Muscle of leg (tissue), 11 donors: ENCODE results near the gene SEMA4C. TPM values are rescaled to one million over a fixed set of nuclear protein-coding genes. Genes with fewer than 3 reads are reported as not detected.
"Not testable (repeated sequence)": the region's sequence is repeated elsewhere in the genome, so short reads cannot be mapped to it uniquely, and the experiment has no call there.

Experiments used
- DNase-seq: peaks from one replicate; pipeline ENCODE4 v3.0.0; 2013
- H3K27ac ChIP-seq: one replicate; pipeline ENCODE4 v1.5.1; 2013; ENCODE audit warnings: mild to moderate bottlenecking, low read length, control low read depth
- H3K27me3 ChIP-seq: one replicate; pipeline ENCODE4 v1.6.1; 2013; ENCODE audit warnings: low read length; ENCODE audit not compliant: control insufficient read depth, insufficient read depth
- H3K36me3 ChIP-seq: one replicate; pipeline ENCODE4 v1.6.1; 2013; ENCODE audit warnings: low read length; ENCODE audit not compliant: control insufficient read depth, insufficient read depth
- H3K4me1 ChIP-seq: one replicate; pipeline ENCODE4 v1.6.1; 2013; ENCODE audit warnings: low read length; ENCODE audit not compliant: control insufficient read depth, insufficient read depth
- H3K4me3 ChIP-seq: one replicate; pipeline ENCODE4 v1.5.1; 2013; ENCODE audit warnings: low read length, control low read depth
- H3K9me3 ChIP-seq: replicated peaks from 2 replicates; pipeline ENCODE4 v1.6.1; 2013; ENCODE audit warnings: low read depth, low read length; ENCODE audit not compliant: control insufficient read depth
- WGBS: methylation state at CpG from one replicate; pipeline ENCODE4 v1.1.5; 2013; ENCODE audit warnings: missing lambda C conversion rate; ENCODE audit not compliant: insufficient coverage; 5-methylcytosine and 5-hydroxymethylcytosine counted together
- polyA plus RNA-seq, 8 donors: library from polyadenylated mRNA; unstranded; fragments of 120-200 nt; gene quantifications; one replicate each; pipeline versions ENCODE4 v1.2.1 to v1.2.3, GENCODE V29; 2013; ENCODE audit warnings: inconsistent platforms in 1 of 8, low replicate concordance in 1 of 8; ENCODE audit not compliant: insufficient read length in 8 of 8, insufficient read depth in 1 of 8
- total RNA-seq: library from RNA; stranded (reverse); fragments of 120-200 nt; gene quantifications from one replicate; pipeline ENCODE4 v1.2.4, GENCODE V29; 2013

SEMA4C gene
- total and polyA plus RNA-seq, 9 donors, result 26.3 to 39.1 (median 33.2) TPM

GRCh38 chr2:96865654-96866053, 4.2 kb downstream of the SEMA4C start:
- Histone ChIP-seq H3K4me1 (peaks cover 28% of the 10 kb centered on the region), H3K9me3 (no peaks in the 10 kb centered on the region), H3K27ac (no peak overlapping the region), H3K27me3 (peaks cover 3% of the 10 kb centered on the region), H3K36me3 (peaks cover 68% of the 10 kb centered on the region), H3K4me3 (no peak overlapping the region)
- DNase-seq, result no peak
- 93% methylated on average over 8 of the region's 16 CpGs for WGBS

DNA sequence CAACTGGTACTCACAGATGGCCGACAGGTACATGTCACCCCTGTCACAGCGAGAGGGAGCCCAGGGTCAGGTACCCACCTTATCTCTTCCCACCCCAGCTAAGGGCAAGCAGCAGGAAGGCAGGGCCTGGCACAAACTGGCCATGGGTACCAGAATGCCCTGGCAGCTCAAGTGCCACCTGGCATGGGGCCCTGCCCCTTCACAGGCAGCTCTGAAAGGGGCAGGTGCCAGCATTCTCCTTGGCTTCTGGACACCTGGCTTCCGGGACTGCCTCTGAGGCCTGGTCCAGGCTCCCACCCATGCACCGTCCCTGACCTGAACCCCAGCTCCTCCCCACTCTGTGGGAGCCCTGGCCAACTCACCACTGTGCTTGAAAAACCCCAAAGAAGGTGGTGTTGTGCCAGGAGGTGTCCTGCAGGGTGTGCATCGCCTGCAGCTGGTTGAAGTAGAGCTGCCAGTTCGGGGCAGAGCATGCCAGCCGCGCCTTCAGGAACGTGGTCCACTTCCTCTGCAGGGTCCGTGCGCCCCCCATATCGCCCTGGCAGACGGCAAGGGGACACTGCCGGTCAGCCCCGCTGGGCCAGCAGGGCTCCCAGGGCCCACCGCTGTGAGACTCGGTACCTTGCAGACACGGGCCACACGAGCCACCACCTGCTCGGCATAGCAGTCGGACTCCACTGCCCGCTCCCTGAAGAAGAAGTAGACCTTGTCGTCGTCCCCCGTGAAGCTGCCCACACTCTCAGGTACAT, 5.4 kb downstream of the SEMA4C start:
- H3K27me3 ChIP-seq, result no peaks in the 10 kb centered on the region
- 83% methylated on average over 21 of the region's 25 CpGs for WGBS
- peaks cover 76% of the 10 kb centered on the region for H3K36me3 ChIP-seq
- H3K9me3 ChIP-seq, result no peaks in the 10 kb centered on the region
- peaks cover 29% of the 10 kb centered on the region for H3K4me1 ChIP-seq
- no peak for DNase-seq
- H3K4me3 ChIP-seq, result no peak overlapping the region
- H3K27ac ChIP-seq, result no peak overlapping the region

GRCh38 chr2:96863575-96864342, 6.1 kb downstream of the SEMA4C start:
- peaks cover 76% of the 10 kb centered on the region for H3K36me3 ChIP-seq
- H3K27me3 ChIP-seq, result no peaks in the 10 kb centered on the region
- no peak overlapping the region for H3K27ac ChIP-seq
- DNase-seq, result no peak
- H3K9me3 ChIP-seq, result no peaks in the 10 kb centered on the region
- 83% methylated on average over 10 of the region's 19 CpGs for WGBS
- H3K4me1 ChIP-seq, result peaks cover 37% of the 10 kb centered on the region
- H3K4me3 ChIP-seq, result no peak overlapping the region

DNA sequence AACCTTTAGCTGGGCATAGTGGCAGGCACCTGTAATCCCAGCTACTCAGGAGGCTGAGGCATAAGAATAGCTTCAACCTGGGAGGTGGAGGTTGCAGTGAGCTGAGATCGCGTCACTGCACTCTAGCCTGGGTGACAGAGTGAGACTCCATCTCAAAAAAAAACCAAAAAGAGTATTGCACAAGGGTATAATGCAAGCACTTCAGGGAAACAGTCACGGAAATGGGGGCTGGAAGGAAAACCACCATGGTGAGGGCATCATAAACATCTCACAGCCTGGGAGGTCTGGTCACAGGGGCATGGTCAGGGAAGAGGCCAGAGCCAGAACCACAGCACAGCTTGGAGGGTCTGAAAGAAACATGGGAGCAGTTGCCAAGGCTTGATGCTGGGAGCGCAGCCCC, 6.8 kb downstream of the SEMA4C start:
- not testable (repeated sequence) for H3K4me3 ChIP-seq, H3K27me3 ChIP-seq, DNase-seq, H3K27ac ChIP-seq, H3K9me3 ChIP-seq
- WGBS, result 81% methylated on average over 2 of the region's 4 CpGs
- Histone ChIP-seq H3K36me3 (peaks cover 76% of the 10 kb centered on the region), H3K4me1 (peaks cover 39% of the 10 kb centered on the region)

- no peak for DNase-seq
- peaks cover 59% of the 10 kb centered on the region for H3K36me3 ChIP-seq
- peaks cover 30% of the 10 kb centered on the region for H3K4me1 ChIP-seq
- no peaks in the 10 kb centered on the region for H3K9me3 ChIP-seq
- 90% methylated on average over 17 of the region's 17 CpGs for WGBS
- H3K27ac ChIP-seq, result no peak overlapping the region
- no peak overlapping the region for H3K4me3 ChIP-seq
- H3K27me3 ChIP-seq, result no peaks in the 10 kb centered on the region
Measured at GRCh38 chr2:96861074-96861473, 8.8 kb downstream of the SEMA4C start.

DNA sequence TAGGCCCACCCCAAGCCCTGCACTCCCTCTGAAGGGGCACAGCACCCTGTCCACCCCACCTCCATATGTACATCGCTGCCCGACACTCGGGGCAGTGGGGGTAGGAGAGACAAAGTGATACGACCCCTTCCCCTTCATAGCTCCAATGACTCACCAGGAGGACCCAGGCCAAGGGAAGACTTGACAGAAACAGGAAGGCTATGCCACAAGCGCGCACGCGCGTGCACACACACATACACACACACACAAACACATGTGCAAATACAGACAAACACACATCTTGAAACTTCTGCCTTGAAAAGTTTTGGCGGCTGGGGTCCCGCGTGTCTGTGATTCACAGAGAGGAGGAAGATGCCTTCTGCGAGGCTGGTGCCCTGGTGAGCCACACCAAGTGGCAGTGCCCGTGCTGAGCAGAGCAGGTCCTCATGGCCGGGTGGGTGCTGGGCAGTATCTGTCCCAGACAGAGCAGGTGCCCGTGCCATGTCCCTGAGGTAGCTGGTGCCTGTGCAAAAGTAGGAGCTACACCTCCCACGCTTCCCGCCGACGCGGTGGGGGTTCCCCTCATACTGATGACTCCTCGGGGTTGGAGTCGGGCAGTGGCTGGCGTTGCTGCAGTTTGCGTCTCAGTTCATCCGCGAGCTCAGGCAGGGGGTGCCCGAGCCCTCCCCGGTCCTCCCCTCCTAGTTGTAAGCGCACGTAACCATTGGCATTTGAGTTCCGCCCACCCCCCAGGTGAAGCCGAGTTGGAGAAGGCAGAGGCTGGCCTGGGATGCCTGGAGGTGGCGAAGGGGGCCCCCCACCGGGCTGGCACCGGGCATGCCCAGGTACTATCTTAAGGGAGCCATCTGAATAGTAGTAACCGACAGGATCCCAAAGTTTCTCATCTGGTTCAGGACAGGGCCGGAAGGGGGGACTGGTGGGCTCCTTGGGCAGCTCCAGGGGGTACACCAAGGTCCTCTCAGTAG, 9.5 kb downstream of the SEMA4C start:
- H3K27ac ChIP-seq, result peak overlapping the region; percentile 20
- H3K27me3 ChIP-seq, result no peaks in the 10 kb centered on the region
- H3K36me3 ChIP-seq, result peaks cover 51% of the 10 kb centered on the region
- peaks cover 29% of the 10 kb centered on the region for H3K4me1 ChIP-seq
- no peak overlapping the region for H3K4me3 ChIP-seq
- no peak for DNase-seq
- H3K9me3 ChIP-seq, result no peaks in the 10 kb centered on the region
- 78% methylated on average over 25 of the region's 38 CpGs for WGBS

GRCh38 chr2:96859681-96860064, 10.2 kb downstream of the SEMA4C start:
- Histone ChIP-seq H3K27ac (peak overlapping the region; percentile 59), H3K36me3 (peaks cover 45% of the 10 kb centered on the region), H3K4me1 (peaks cover 29% of the 10 kb centered on the region), H3K9me3 (no peaks in the 10 kb centered on the region), H3K27me3 (no peaks in the 10 kb centered on the region), H3K4me3 (no peak overlapping the region)
- 30% methylated on average over 2 of the region's 4 CpGs for WGBS
- DNase-seq, result no peak

GRCh38 chr2:96859099-96859649, 10.7 kb downstream of the SEMA4C start:
- DNase-seq, result peak; percentile 61
- WGBS, result 10% methylated on average over 6 of the region's 11 CpGs
- Histone ChIP-seq H3K36me3 (peaks cover 40% of the 10 kb centered on the region), H3K4me3 (no peak overlapping the region), H3K27ac (peak overlapping the region; percentile 67), H3K9me3 (no peaks in the 10 kb centered on the region), H3K27me3 (no peaks in the 10 kb centered on the region), H3K4me1 (peaks cover 29% of the 10 kb centered on the region)

DNA sequence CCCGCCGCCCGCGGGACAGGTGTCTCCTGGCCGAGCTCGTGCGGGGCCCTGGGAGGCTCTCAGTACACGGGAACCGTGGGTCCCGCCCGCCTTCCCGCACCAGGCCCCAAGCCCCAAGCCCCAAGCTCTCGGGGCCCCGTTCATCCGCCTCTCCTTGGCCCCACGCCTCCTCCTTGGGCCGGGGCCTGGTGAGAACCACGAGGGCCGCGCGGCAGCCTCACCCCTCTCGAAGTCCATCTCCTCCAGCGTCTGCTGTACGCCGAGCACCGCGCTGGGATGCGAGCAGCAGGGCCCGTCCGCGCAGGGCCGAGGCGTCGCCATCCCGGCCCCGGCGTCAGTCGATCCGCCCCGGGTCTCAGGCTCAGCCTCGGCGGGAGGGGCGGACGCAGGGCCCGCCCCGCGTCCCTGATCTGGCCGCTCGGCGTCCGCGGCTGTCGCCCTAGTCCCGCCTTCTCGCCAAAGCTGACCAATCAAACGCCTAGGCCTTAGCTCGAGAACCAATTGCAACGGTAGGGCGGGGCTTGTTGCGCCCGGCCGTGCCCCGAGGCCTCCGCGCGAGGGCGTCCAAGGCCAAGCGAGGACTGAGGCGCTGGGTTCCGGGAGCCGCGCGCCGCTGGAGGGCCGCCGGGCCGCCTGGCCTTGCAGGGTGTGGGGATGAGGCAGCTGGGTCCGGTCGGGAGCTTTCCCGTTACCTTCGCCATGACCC, 12.1 kb downstream of the SEMA4C start, which contains the start of gene ANKRD39:
TSS of gene ANKRD39 (minus strand) at position 350 of the 706 bp plus-strand sequence. CDS start at position 321, 29 bp downstream.
- peaks cover 35% of the 10 kb centered on the region for H3K36me3 ChIP-seq
- no peaks in the 10 kb centered on the region for H3K27me3 ChIP-seq
- peak within 1 kb of the TSS; percentile 67 for H3K4me3 ChIP-seq
- WGBS, result 0% methylated on average over 72 of the region's 81 CpGs
- peak within 1 kb of the TSS; percentile 67 for H3K27ac ChIP-seq
- no peaks in the 10 kb centered on the region for H3K9me3 ChIP-seq
- peak; percentile 99 for DNase-seq
- H3K4me1 ChIP-seq, result peaks cover 29% of the 10 kb centered on the region
